Left lung (tissue), 10 donors: ENCODE data around the gene LPCAT1. TPM values are rescaled to one million over a fixed set of nuclear protein-coding genes. Genes with fewer than 3 reads are reported as not detected.

Source experiments
- ATAC-seq: fragments of 200-7000 bp; cut with Tn5 transposase; one replicate; pipeline ENCODE4 v1.9.1; 2020; ENCODE audit warnings: moderate library complexity
- DNase-seq, 4 donors: peaks; one replicate each; pipeline ENCODE4 v3.0.0-alpha.2; 2013 to 2020
- H3K27ac ChIP-seq, 2 donors: fragments of 200-600 bp; sonication (generic) in 1 of 2; one replicate each; pipeline versions ENCODE4 v1.5.0 to v1.8.0; 2020 to 2021
- H3K27me3 ChIP-seq, 2 donors: fragments of 200-600 bp; sonication (generic) in 1 of 2; one replicate each; pipeline versions ENCODE4 v1.5.0 to v1.8.0; 2020 to 2021
- H3K36me3 ChIP-seq, 2 donors: fragments of 200-600 bp; sonication (generic) in 1 of 2; one replicate each; pipeline versions ENCODE4 v1.5.0 to v1.8.0; 2020 to 2021
- H3K4me1 ChIP-seq, 2 donors: fragments of 200-600 bp; one replicate each; pipeline ENCODE4 v1.8.0; 2021
- H3K4me3 ChIP-seq, 2 donors: fragments of 200-600 bp; sonication (generic) in 1 of 2; one replicate each; pipeline versions ENCODE4 v1.5.0 to v1.8.0; 2020 to 2021; ENCODE audit warnings: mild to moderate bottlenecking in 1 of 2
- H3K9me3 ChIP-seq, 2 donors: fragments of 200-600 bp; sonication (generic) in 1 of 2; one replicate each; pipeline versions ENCODE4 v1.5.0 to v1.8.0; 2020 to 2021
- intact Hi-C, 2 donors: fragments of 100-400 bp; cut with DNase I; formaldehyde crosslinking; loops; one replicate each; pipeline versions ENCODE4 v1.11.2 to v1.14.2; 2022
- polyA plus RNA-seq, 6 donors: library from polyadenylated mRNA; unstranded; fragments of 120-200 nt; gene quantifications; one replicate each; pipeline ENCODE4 v1.2.1, GENCODE V29; 2013; ENCODE audit not compliant: insufficient read length in 6 of 6
- total RNA-seq, 2 donors: library from RNA; stranded (reverse); fragmentation: NEBNext Ultra II Directional; extraction: Animal tissue kit (Norgen Biotek cat#: 25700); gene quantifications; one replicate each; pipeline ENCODE4 v1.2.1, GENCODE V29; 2021
- TF ChIP-seq, protein P1 (sequence below), 2 donors: fragments of 200-600 bp; sonication (generic) in 1 of 2; IDR thresholded peaks; one replicate each; pipeline versions ENCODE4 v1.5.0 to v1.8.0; 2021; ENCODE audit warnings: antibody characterized with exemption in 2 of 2
- donor health status: DM: no; HTN: yes; CAD: no.
- donor health status: DM: no; HTN: no; CAD: no.

The LPCAT1 gene
- total and polyA plus RNA-seq, 8 donors: 106 to 751 (median 148) TPM

DNA sequence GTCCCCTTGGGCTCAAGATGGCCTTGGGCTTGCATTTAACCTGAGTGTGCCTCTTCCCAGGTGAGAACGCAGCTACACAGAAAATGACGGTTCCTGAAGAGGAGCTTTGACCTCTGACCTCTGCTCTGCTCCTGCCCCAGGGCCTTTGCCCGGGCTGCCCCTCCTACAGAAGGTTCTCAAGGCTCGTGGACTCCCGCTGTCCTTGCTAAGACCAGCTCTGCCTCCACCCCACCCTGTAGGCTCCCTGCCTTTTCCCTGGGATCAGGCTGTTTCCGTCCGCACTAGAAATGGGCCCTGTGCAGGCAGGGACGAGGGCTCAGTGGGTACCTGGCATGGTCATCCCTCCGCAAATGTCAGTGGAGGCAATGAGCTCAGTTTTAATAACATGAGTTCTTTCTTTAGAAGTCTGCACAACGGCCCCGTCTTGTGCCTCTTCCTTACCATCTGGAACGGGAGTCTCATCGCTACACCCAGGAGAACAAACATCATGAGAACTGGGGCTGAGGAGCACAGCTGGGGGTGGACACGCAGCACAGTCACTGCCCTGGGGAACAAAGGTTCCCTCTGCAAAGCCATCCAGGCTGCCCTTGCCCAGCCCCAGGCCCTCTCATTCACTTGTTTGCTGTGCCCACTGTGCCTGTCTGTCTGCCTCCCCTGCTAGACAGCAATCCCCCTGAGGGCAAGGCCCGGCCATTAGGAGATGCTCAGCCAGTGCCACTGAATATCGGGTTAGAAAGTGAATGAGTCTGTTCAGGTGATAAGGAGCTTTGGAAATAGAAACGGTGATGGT is 26.7 kb upstream of the LPCAT1 start:
- H3K36me3 ChIP-seq: no peaks in the 10 kb centered on the region
- no peak overlapping the region for H3K4me3 ChIP-seq
- peaks cover under 1 to 5% of the 10 kb centered on the region in 2 donors for H3K4me1 ChIP-seq
- ATAC-seq (no peak), DNase-seq (peak in 1 of 4 donors; percentile 54)
- intact Hi-C loops: no loop called here
- no peaks in the 10 kb centered on the region for H3K9me3 ChIP-seq
- TF ChIP-seq, protein P1, sequence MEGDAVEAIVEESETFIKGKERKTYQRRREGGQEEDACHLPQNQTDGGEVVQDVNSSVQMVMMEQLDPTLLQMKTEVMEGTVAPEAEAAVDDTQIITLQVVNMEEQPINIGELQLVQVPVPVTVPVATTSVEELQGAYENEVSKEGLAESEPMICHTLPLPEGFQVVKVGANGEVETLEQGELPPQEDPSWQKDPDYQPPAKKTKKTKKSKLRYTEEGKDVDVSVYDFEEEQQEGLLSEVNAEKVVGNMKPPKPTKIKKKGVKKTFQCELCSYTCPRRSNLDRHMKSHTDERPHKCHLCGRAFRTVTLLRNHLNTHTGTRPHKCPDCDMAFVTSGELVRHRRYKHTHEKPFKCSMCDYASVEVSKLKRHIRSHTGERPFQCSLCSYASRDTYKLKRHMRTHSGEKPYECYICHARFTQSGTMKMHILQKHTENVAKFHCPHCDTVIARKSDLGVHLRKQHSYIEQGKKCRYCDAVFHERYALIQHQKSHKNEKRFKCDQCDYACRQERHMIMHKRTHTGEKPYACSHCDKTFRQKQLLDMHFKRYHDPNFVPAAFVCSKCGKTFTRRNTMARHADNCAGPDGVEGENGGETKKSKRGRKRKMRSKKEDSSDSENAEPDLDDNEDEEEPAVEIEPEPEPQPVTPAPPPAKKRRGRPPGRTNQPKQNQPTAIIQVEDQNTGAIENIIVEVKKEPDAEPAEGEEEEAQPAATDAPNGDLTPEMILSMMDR (IDR thresholded peaks at IDR 0.05): no peak
- H3K27me3 ChIP-seq: peaks cover 0 to 12% of the 10 kb centered on the region in 2 donors
- H3K27ac ChIP-seq: peak overlapping the region in 1 of 2 donors; percentile 23

- H3K36me3 ChIP-seq: no peaks in the 10 kb centered on the region
- H3K27me3 ChIP-seq: peaks cover 0 to 6% of the 10 kb centered on the region in 2 donors
- peak overlapping the region in 1 of 2 donors; percentile 2 for H3K4me3 ChIP-seq
- ATAC-seq: no peak
- no peak for DNase-seq
- peak overlapping the region in 1 of 2 donors; percentile 3 for H3K27ac ChIP-seq
- intact Hi-C loops: no loop called here
- TF ChIP-seq, protein P1 (IDR thresholded peaks at IDR 0.05): no peak
- H3K9me3 ChIP-seq: no peaks in the 10 kb centered on the region
- peaks cover 0 to 5% of the 10 kb centered on the region in 2 donors for H3K4me1 ChIP-seq
These were observed 25.8 kb upstream of the LPCAT1 start for GRCh38 chr5:1549475-1550030.

DNA sequence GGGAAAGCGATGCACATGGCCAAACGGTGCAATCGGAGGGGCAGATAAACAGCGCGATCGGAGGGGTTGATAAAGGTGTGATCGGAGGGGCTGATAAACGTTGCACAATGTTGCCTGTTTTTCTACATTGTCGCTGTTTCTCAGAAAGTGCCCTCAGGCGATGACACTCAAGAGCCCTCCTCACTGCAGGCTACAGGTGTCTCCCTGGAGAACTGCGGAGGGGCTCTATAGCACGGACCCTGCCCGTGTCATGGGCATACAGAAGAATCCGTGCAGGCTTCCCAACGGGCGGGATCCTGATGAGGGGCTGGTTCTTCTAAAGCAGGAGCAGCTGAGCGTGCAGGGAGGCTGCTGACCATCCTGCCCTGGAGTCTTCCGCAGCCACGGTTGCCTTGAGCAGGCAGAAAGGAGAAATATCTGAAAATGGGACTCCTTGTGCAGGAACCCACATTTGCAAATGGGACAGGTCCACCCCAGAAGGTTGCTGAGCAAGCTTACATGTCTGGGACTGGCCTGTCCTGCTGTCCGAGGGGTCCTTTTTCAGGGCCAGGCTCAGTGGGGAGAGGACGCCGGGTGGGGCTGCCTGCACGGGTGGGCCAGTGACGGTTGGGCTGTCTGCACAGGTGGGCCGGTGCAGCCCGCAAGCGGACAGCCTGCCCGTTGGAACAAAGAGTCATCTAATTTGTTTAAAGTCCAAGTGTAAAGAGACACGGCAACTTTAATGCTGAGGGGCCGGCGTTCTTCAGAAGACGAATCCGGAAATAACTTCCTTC is 25.1 kb upstream of the LPCAT1 start:
- Histone ChIP-seq H3K27ac (peak overlapping the region; percentile 3 to 13), H3K9me3 (no peaks in the 10 kb centered on the region), H3K27me3 (peaks cover 0 to 4% of the 10 kb centered on the region in 2 donors), H3K4me3 (peak overlapping the region in 1 of 2 donors; percentile 2), H3K4me1 (peaks cover 0 to 10% of the 10 kb centered on the region in 2 donors), H3K36me3 (no peaks in the 10 kb centered on the region)
- intact Hi-C loops: no loop called here
- DNase-seq (no peak), ATAC-seq (no peak)
- TF ChIP-seq, protein P1 (IDR thresholded peaks at IDR 0.05): no peak

DNA sequence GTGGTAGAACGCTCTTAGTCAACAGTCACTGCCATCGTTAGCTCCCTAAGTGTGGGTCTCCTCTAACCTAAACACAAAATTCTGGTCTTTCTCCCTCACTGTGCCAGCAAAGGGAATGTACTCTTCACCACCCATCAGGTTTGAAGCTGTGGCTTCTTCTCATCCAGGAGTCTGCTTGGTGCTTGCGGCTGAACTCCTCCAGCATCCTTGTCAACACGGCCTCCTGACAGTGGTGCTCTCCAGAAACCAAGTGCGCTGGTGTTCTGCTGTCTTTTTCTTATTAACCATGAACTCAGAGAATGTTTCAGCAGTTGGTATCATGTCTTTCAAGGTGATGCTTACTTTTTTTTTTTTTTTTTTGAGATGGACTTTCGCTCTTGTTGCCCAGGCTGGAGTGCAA is 23.9 kb upstream of the LPCAT1 start:
- TF ChIP-seq, protein P1 (IDR thresholded peaks at IDR 0.05): no peak
- Histone ChIP-seq H3K36me3 (no peaks in the 10 kb centered on the region), H3K9me3 (no peaks in the 10 kb centered on the region), H3K27me3 (no peaks in the 10 kb centered on the region), H3K4me1 (peaks cover 0 to 10% of the 10 kb centered on the region in 2 donors), H3K27ac (peak overlapping the region in 1 of 2 donors; percentile 71), H3K4me3 (no peak overlapping the region)
- intact Hi-C loops: no loop called here
- ATAC-seq (no peak), DNase-seq (no peak)

DNA sequence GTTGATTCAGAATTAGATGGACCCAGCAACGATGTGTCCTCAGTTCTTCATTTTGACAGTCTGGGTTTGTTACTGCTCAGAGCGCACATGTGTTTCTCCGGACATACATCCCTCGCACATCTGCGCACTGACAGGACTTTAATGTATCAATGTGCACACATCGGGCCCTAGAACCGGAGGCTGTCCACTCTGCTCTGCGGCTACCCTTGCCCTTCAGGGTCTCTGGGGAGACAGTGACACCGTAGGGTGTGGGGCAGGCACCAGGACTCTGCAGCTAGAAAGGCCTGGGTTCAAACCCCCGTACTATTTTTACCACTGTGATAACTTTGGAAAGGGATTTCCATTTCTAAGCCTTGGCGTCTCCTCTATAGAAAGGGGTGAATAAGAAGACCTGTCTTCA is 23.5 kb upstream of the LPCAT1 start:
- ATAC-seq: no peak
- Histone ChIP-seq H3K4me1 (peaks cover 0 to 13% of the 10 kb centered on the region in 2 donors), H3K27me3 (no peaks in the 10 kb centered on the region), H3K27ac (peak overlapping the region in 1 of 2 donors; percentile 71), H3K36me3 (no peaks in the 10 kb centered on the region), H3K9me3 (no peaks in the 10 kb centered on the region), H3K4me3 (no peak overlapping the region)
- no peak for DNase-seq
- intact Hi-C loops: no loop called here
- TF ChIP-seq, protein P1 (IDR thresholded peaks at IDR 0.05): no peak
